Nephron (organoid): ENCODE data around the gene SMCHD1.
"Not testable (repeated sequence)": the region's sequence is repeated elsewhere in the genome, so short reads cannot be mapped to it uniquely, and the experiment has no call there.

Experiments used
- H3K27ac Mint-ChIP-seq, 3 experiments: 2 replicates each; pipeline ENCODE4 v1.8.0; 2020; ENCODE audit warnings: mixed read lengths in 3 of 3, mild to moderate bottlenecking in 2 of 3, moderate library complexity in 1 of 3
- H3K27me3 Mint-ChIP-seq: 2 replicates; pipeline ENCODE4 v1.8.0; 2021; ENCODE audit warnings: low read depth, mild to moderate bottlenecking, moderate library complexity, mixed read lengths
- H3K36me3 Mint-ChIP-seq: 2 replicates; pipeline ENCODE4 v1.8.0; 2020; ENCODE audit warnings: low read depth, mixed read lengths
- H3K4me1 Mint-ChIP-seq: 2 replicates; pipeline ENCODE4 v1.8.0; 2020; ENCODE audit warnings: mixed read lengths
- H3K4me3 Mint-ChIP-seq, 3 experiments: 2 replicates each; pipeline ENCODE4 v1.8.0; 2020; ENCODE audit warnings: mild to moderate bottlenecking in 3 of 3, mixed read lengths in 3 of 3, moderate library complexity in 2 of 3
- H3K9me3 Mint-ChIP-seq: 2 replicates; pipeline ENCODE4 v1.8.0; 2020; ENCODE audit warnings: mixed read lengths
- TF ChIP-seq, protein P1 (sequence below), 3 experiments: fragments of 200-600 bp; sonication (generic); IDR thresholded peaks; one replicate each; pipeline ENCODE4 v1.5.0; 2021; ENCODE audit warnings: antibody characterized with exemption in 3 of 3; ENCODE audit not compliant: unreplicated experiment in 3 of 3

SMCHD1 gene

DNA sequence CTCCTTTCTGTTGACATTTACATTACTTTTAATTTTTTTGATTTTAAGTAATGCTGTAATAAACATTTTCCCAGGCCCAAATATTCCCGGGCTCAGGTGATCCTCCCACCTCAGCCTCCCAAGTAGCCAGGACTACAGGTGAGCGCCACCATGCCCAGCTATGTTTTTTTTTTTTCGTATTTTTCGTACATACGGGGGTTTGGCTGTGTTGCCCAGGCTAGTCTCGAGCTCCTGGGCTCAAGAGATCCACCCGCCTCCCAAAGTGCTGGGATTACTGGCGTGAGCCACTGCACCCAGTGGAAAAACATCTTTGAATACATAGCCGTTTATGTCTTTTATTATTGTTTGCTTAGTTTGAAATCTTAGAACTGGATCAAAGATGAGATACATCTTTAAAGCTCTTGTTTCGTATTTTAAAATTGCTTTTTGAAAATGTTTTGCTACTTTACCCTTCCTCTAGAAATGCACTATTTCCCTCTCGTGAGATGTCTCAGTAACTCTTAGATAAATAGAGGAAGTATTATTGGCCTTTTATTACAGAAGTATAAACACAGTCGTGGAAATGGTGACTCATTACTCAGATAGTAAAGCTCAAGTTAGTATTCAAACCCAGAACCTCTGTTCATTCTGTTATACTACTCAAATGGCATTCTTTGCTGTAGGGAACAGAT, 2.4 kb downstream of the SMCHD1 start:
- TF ChIP-seq, protein P1, sequence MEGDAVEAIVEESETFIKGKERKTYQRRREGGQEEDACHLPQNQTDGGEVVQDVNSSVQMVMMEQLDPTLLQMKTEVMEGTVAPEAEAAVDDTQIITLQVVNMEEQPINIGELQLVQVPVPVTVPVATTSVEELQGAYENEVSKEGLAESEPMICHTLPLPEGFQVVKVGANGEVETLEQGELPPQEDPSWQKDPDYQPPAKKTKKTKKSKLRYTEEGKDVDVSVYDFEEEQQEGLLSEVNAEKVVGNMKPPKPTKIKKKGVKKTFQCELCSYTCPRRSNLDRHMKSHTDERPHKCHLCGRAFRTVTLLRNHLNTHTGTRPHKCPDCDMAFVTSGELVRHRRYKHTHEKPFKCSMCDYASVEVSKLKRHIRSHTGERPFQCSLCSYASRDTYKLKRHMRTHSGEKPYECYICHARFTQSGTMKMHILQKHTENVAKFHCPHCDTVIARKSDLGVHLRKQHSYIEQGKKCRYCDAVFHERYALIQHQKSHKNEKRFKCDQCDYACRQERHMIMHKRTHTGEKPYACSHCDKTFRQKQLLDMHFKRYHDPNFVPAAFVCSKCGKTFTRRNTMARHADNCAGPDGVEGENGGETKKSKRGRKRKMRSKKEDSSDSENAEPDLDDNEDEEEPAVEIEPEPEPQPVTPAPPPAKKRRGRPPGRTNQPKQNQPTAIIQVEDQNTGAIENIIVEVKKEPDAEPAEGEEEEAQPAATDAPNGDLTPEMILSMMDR (IDR thresholded peaks at IDR 0.05; ENCODE audit: unreplicated experiment in 3 of 3): no peak
- Mint-ChIP-seq H3K27ac (peak overlapping the region; percentile 85 to 88 (median 87)), H3K4me3 (peak overlapping the region; percentile 79 to 85 (median 83)), H3K4me1 (peaks cover 28% of the 10 kb centered on the region), H3K36me3 (peaks cover 19% of the 10 kb centered on the region), H3K27me3 (peaks cover 7% of the 10 kb centered on the region), H3K9me3 (no peaks in the 10 kb centered on the region)

DNA sequence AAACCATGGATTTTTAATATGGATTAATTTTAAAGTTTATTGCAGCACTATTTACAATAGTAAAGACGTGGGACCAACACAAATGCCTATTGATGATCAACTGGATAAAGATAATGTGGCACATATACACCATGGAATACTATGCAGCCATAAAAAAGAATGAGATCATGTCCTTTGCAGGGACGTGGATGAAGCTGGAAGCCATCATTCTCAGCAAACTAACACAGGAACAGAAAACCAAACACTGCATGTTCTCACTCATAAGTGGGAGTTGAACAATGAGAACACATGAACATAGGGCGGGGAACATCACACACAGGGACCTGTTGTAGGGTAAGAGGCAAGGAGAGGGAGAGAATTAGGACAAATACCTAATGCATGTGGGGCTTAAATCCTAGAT, 5.3 kb downstream of the SMCHD1 start:
- not testable (repeated sequence) for H3K27me3 Mint-ChIP-seq, H3K9me3 Mint-ChIP-seq, H3K4me3 Mint-ChIP-seq, H3K27ac Mint-ChIP-seq
- H3K36me3 Mint-ChIP-seq: peaks cover 35% of the 10 kb centered on the region
- peaks cover 22% of the 10 kb centered on the region for H3K4me1 Mint-ChIP-seq

DNA sequence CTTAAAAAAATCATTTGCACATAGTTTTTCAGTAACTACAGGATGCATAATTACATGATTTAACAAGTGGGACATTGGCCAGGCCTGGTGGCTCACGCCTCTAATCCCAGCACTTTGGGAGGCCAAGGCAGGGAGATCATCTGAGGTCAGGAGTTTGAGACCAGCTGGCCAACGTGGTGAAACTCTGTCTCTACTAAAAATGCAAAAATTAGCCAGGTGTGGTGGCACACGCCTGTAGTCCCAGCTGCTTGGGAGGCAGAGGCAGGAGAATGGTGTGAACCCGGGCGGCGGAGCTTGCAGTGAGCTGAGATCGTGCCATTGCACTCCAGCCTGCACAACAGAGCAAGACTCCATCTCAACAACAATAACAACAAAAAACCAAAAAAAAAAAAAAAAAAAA, 6.8 kb downstream of the SMCHD1 start:
- not testable (repeated sequence) for H3K27ac Mint-ChIP-seq, H3K27me3 Mint-ChIP-seq, H3K4me3 Mint-ChIP-seq, H3K9me3 Mint-ChIP-seq
- Mint-ChIP-seq H3K36me3 (peaks cover 40% of the 10 kb centered on the region), H3K4me1 (peaks cover 14% of the 10 kb centered on the region)

DNA sequence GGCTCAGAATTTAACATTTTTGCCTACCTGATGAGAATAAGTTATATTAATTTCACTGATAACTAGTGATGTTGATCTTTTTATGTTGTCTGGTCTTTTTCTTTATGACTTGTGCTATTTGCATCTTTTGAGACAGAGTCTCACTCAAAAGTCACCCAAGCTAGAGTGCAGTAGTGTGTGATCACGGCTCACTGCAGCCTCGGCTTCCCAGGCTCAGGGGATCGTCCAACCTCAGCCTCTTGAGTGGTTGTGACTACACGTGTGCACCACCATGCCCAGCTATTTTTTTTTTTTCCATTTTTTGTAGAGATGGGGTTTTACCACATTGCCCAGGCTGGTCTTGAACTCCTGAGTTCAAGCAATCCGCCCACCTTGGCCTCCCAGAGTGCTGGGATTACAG, 7.5 kb downstream of the SMCHD1 start:
- Mint-ChIP-seq H3K9me3 (no peaks in the 10 kb centered on the region), H3K4me1 (peaks cover 8% of the 10 kb centered on the region), H3K36me3 (peaks cover 41% of the 10 kb centered on the region), H3K27ac (no peak overlapping the region), H3K27me3 (no peaks in the 10 kb centered on the region), H3K4me3 (no peak overlapping the region)
- TF ChIP-seq, protein P1 (IDR thresholded peaks at IDR 0.05; ENCODE audit: unreplicated experiment in 3 of 3): no peak

DNA sequence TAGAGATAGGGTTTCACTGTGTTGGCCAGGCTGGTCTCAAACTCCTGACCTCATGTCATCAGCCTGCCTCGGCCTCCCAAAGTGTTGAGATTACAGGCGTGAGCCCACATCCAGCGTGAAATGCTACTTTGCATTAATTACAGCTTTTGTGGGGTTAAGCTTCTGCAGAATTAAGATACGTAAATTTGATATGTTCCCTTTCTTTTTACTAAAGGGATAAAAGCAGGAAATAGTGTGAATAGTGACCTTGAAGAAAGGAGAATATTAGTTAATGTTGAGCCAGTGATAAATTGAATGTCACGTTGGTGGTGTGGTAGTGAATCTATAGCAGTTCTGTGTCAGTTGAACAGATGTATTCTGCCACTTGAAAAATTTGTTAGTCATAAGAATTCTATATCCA, 16.9 kb downstream of the SMCHD1 start:
- no peak overlapping the region for H3K27ac Mint-ChIP-seq
- no peak overlapping the region for H3K4me3 Mint-ChIP-seq
- TF ChIP-seq, protein P1 (IDR thresholded peaks at IDR 0.05; ENCODE audit: unreplicated experiment in 3 of 3): no peak
- H3K9me3 Mint-ChIP-seq: peaks cover 2% of the 10 kb centered on the region
- H3K4me1 Mint-ChIP-seq: no peaks in the 10 kb centered on the region
- no peaks in the 10 kb centered on the region for H3K27me3 Mint-ChIP-seq
- peaks cover 86% of the 10 kb centered on the region for H3K36me3 Mint-ChIP-seq

DNA sequence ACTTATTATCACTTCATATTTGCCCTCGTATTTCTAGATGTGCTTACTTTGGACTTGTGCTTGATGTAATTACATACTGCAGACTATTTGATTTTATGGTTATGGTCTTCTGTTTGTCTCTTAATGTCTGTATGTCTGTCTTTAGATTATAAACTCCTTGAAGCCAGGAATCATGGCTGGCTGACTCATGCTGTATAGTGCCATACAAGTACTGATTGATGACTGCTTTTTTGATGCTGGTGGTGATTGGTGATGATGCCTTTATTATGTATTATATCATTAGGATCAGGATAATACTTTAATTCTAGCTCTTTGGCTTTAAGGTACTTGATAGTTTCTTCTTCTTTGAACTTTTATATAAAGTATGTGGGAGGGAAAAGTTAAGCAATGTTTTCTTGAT, 17.3 kb downstream of the SMCHD1 start:
- H3K36me3 Mint-ChIP-seq: peaks cover 91% of the 10 kb centered on the region
- H3K27me3 Mint-ChIP-seq: no peaks in the 10 kb centered on the region
- TF ChIP-seq, protein P1 (IDR thresholded peaks at IDR 0.05; ENCODE audit: unreplicated experiment in 3 of 3): no peak
- peaks cover 2% of the 10 kb centered on the region for H3K9me3 Mint-ChIP-seq
- H3K4me1 Mint-ChIP-seq: no peaks in the 10 kb centered on the region
- no peak overlapping the region for H3K4me3 Mint-ChIP-seq
- H3K27ac Mint-ChIP-seq: no peak overlapping the region

DNA sequence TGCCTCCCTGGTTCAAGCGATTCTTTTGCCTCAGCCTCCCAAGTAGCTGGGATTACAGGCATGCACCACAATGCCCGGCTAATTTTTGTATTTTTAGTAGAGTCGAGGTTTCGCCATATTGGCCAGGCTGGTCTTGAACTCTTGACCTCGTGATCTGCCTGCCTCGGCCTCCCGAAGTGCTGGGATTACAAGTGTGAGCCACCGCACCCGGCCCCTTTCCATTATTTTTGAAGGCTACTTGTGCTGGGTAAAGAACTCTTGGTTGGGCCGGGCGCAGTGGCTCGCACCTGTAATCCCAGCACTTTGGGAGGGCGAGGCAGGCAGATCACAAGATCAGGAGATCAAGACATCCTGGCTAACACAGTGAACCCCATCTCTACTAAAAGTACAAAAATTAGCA, 23.4 kb downstream of the SMCHD1 start:
- not testable (repeated sequence) for H3K4me3 Mint-ChIP-seq, H3K27me3 Mint-ChIP-seq, H3K4me1 Mint-ChIP-seq, H3K9me3 Mint-ChIP-seq, H3K27ac Mint-ChIP-seq
- peaks cover 77% of the 10 kb centered on the region for H3K36me3 Mint-ChIP-seq
